GM21529 (cell line): Measurements from ENCODE around the gene TBC1D9.

Source experiments
- ATAC-seq: cut with Tn5 transposase; IDR thresholded peaks from one replicate; pipeline ENCODE4 v1.9.1; 2021; ENCODE audit not compliant: unreplicated experiment

The TBC1D9 gene

GRCh38 chr4:140726776-140727500, 29.2 kb downstream of the TBC1D9 start:
- peak; percentile 22 for ATAC-seq

GRCh38 chr4:140725556-140725955, 30.6 kb downstream of the TBC1D9 start:
- no peak for ATAC-seq

- ATAC-seq = no peak
Observed at GRCh38 chr4:140724760-140725159, 31.4 kb downstream of the TBC1D9 start.

GRCh38 chr4:140720387-140721304, 35.5 kb downstream of the TBC1D9 start:
- ATAC-seq = peak; percentile 46

- peak; percentile 59 for ATAC-seq
Observed at GRCh38 chr4:140719686-140720085, 36.5 kb downstream of the TBC1D9 start.

GRCh38 chr4:140719022-140719421, 37.2 kb downstream of the TBC1D9 start:
- no peak for ATAC-seq

GRCh38 chr4:140718241-140718952, 37.8 kb downstream of the TBC1D9 start:
- no peak for ATAC-seq

GRCh38 chr4:140717313-140717712, 38.9 kb downstream of the TBC1D9 start:
- no peak for ATAC-seq

GRCh38 chr4:140715119-140715518, 41.1 kb downstream of the TBC1D9 start:
- no peak for ATAC-seq

GRCh38 chr4:140711910-140712309, 44.3 kb downstream of the TBC1D9 start:
- no peak for ATAC-seq

- ATAC-seq = no peak
Observed at GRCh38 chr4:140710908-140711622, 45.1 kb downstream of the TBC1D9 start.

- no peak for ATAC-seq
Observed at GRCh38 chr4:140707325-140707724, 48.9 kb downstream of the TBC1D9 start.

GRCh38 chr4:140706665-140707064, 49.5 kb downstream of the TBC1D9 start:
- no peak for ATAC-seq

- no peak for ATAC-seq
Observed at GRCh38 chr4:140706276-140706625, 49.9 kb downstream of the TBC1D9 start.

GRCh38 chr4:140705625-140706275, 50.4 kb downstream of the TBC1D9 start:
- ATAC-seq = no peak

GRCh38 chr4:140704964-140705363, 51.2 kb downstream of the TBC1D9 start:
- peak; percentile 71 for ATAC-seq

- peak; percentile 19 for ATAC-seq
Observed at GRCh38 chr4:140704392-140704960, 51.7 kb downstream of the TBC1D9 start.

- no peak for ATAC-seq
Observed at GRCh38 chr4:140703463-140703862, 52.7 kb downstream of the TBC1D9 start.

GRCh38 chr4:140702096-140702757, 54.0 kb downstream of the TBC1D9 start:
- ATAC-seq = no peak
